Myocyte (in vitro differentiated cells): ENCODE results near the gene MRPL45. TPM values are rescaled to one million over a fixed set of nuclear protein-coding genes. Genes with fewer than 3 reads are reported as not detected.

Experiments
- DNase-seq: peaks from one replicate; pipeline ENCODE4 v3.0.0-alpha.2; 2012; ENCODE audit warnings: low read depth
- total RNA-seq: library from RNA; depleted of rRNA; stranded (reverse); fragments of >200 nt; gene quantifications from 2 replicates; pipeline ENCODE4 v1.2.3, GENCODE V29; 2014

MRPL45 gene
- total RNA-seq, 1 donor from 2014 or later: 38.5 TPM

DNA sequence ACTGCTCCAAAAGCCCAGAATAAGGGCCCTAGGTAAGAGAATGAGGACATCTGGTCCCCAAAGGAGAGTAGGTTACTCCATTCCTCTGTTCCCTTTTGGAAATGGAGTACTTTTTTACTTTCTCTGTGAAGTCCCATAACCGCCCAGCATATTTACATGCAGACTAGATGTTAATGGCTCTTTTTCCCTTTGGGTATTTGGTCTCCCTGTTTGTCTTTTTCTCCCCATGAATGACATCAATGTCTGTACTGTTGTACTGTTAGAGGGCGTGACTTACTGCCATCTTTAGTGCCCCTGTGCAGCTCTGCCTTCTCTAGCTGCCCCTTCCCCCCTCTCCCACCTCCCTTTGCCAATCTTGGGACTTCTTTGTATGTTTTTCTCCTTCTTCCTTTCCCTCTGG lies 27.8 kb downstream of the MRPL45 start:
- no peak for DNase-seq

GRCh38 chr17:38325221-38325851 lies 28.4 kb downstream of the MRPL45 start:
- no peak for DNase-seq

GRCh38 chr17:38326996-38327792 lies 30.2 kb downstream of the MRPL45 start:
- DNase-seq: no peak

- no peak for DNase-seq
Observed at GRCh38 chr17:38327936-38328335, 31.0 kb downstream of the MRPL45 start.

- no peak for DNase-seq
Observed at GRCh38 chr17:38328620-38329019, 31.7 kb downstream of the MRPL45 start.

DNA sequence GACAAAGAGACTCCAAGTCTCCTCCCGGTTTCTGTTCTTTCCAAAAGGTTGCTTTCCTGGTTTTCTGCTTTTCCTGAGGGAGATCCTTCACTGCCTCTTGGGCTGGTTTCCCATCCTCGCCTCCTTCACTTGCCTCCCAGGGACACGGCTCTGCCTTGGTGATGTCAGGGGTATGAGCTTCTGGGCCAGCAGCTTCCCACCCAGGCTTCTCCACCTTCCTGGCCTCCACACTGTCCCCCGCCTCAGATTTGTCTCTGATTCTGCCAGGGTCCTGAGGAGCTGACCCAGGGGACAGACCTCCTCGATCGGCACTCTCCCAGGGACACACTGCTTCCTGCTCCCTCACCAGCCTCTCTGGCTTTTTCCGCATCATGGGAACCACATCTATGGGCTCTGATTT lies 32.3 kb downstream of the MRPL45 start:
- DNase-seq: no peak

DNA sequence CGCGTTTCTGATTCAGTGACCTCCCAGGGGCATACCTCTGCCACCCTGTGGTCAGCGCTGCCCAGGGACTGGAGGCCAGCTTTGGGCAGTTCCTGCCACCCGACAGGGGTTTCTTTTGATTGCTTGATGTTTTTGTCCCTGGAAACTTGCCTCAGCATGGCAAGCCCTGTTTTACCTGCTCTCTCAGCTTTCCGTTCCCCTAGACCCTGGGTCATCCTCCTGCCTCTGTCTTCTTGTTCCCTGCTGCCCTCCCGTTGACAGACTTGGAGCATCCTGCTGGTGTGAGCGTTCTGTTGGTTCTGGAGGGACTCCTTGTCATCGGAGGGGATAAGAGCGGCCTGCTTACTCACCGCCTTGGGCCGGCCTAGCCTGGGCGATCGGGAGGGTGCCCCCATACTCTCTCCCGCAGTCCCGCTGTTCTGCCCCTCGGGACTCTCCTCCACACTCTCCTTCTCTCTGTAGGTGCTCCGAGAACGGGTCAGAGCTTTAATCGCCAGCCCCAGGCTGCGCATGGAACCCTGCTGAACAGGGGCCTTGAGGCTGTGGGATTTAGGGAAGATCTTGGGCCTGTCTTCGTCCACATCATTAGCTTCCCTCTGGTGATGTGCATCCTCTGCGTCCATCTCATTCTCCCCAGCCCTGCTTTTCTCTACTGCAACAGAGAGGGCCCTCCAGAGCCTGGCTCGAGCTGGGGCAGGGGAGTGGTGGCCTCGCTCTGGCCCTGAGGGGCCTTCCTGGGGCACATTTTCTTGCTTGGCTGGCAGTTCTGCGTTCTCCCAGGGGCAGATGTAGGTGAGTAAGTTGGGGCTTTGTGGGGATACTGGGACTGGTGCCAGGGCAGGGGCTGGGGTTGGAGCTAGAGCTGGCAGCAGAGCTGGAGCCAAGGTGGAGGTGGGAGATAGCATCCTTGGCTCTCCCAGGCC lies 33.1 kb downstream of the MRPL45 start:
- no peak for DNase-seq

DNA sequence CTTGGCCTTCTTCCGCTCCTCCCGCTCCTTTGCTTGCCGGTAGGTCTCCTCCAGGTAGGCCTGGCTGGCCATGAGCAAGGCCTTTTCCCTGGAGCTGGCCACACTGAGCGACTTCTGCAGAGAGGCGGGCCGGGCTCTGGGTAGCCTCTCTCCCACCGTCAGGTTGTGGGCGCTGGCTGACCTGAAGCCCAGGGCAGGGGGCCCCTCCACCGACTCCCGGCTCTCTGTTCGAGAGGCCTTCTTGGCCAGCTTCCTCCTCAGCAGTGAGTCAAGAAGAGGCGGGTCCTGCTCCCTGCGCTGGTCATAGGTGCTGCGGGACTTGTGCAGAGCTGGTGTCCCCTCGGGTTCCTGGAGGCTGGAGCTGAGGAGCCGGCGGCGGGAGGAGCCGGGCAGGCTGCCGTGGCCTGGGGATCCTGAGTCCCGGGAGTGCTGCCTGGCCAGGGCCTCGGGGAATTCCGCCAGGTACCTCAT lies 34.0 kb downstream of the MRPL45 start:
- no peak for DNase-seq

DNA sequence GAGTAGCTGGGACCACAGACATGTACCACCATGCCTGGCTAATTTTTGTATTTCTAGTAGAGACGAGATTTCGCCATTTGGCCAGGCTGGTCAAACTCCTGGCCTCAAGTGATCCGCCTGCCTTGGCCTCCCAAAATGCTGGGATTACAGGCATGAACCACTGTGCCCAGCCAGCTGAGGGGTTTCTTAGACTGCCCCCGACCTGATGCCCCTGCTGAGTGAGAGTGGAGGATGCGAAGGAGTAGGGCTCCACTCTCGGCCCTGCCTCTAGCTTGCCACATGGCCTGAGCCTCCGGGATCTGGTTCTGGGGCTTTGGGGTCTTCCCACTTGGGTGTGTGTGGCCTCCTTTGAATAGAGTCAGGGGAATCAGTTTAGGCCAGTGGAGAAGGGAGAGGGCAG lies 35.8 kb downstream of the MRPL45 start:
- DNase-seq: no peak

GRCh38 chr17:38333635-38334295 lies 36.8 kb downstream of the MRPL45 start:
- DNase-seq: peak; percentile 17

DNA sequence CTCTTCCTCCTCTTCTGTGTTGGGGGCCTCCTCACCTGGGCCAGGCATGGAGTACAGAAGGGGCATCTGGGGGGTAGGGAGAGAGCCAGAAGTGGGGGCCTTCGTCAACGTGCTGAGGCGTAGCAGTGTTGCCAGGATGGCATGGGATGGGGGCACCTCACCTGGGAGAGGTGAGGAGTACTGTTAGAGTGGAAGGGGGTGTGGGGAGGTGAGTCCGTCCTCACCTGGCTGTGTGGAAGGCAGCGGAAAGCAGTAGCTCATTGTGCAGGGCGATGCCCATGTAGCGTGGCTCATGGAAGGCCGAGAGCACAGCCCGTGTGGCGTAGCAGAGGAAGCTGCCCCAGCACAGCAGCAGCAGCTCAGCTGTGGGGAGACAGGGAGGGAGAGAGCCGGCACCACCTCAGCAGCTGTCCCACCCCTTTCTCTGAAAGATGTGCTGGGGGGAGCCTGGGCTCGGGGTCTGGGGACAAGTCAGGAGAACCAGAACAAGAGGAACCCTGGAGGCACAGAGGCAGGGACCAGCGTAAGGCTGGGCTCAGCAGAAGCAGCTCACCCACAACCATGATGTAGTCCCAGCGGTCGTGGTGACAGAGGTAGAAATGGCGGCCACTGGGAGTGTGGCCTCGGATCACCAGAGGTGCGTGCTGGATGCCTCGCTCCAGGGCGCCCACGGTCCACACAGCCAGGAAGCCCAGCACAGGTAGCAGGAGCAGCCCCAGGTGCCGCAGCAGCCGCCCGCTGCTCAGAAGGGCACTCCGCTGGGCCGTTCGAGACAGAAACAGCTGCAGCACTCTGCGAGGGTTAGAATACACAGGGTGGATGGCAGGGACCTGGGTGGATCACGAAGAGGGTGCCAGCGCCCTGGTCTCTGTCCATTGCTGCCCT lies 37.8 kb downstream of the MRPL45 start:
- no peak for DNase-seq

- no peak for DNase-seq
Observed at GRCh38 chr17:38336838-38337237, 39.9 kb downstream of the MRPL45 start.

GRCh38 chr17:38338053-38338452 lies 41.1 kb downstream of the MRPL45 start:
- no peak for DNase-seq

DNA sequence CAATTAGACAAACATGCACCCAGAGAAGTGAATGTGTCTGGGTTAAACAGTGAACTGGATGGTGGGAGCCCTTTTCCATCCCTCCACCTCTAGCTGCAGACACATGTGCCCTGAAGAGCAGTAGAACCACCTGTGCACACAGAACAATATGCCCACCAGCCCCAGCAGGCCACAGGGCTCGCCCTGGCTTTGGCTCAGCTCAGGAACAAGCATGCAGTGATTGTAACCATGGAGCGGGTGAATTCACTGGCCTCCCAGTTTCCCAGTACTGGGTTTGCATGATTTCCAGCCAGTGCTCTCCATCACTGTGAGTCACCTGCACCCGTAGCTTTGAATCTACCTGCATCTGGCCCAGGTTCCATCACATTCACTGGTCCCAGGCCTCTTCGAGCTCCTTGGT lies 41.6 kb downstream of the MRPL45 start:
- no peak for DNase-seq

GRCh38 chr17:38339891-38340290 lies 42.9 kb downstream of the MRPL45 start:
- DNase-seq: no peak

- peak; percentile 47 for DNase-seq
Observed at GRCh38 chr17:38341035-38341721, 44.2 kb downstream of the MRPL45 start.

DNA sequence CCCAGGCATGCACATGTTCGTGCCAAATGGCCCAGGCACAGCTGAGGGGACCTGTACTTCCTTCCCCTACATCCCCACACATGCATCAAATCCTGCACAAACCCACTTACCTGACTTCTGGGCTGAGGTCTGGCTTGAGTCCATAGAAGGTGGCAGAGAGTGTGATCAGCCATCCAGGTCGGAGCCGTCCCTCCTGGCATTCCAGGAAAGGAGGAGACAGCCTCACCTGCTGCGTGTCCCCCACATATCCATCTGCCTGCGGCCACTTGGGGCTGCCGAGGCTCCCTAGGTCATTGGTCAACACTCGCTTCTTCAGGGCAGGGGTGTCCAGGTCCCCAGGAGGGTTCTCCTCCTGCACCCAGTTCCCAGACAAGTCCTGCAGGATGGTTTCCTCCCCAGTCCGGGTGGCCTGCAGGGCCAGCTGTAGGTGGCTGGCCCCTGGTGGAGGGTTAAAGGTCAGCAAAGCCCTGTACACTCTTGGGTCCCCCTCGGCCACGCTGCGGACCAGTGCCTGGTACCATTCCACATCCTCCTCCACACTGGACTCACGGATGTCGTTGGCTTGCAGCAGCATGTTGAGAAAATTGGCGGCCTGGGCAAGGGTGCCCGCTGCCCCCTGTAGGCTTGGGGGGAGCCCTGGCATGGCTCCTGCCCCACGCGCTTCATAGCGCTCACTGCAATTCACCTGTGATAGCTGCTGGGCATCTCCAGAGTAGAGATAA lies 46.1 kb downstream of the MRPL45 start:
- DNase-seq: no peak

GRCh38 chr17:38343608-38344419 lies 46.8 kb downstream of the MRPL45 start, which contains the start of gene GPR179:
GPR179 (minus strand) TSS chr17:38343956; CDS start chr17:38343789, 167 bp downstream.
- no peak for DNase-seq
